ENCODE measurements around the gene GREB1L. TPM values are rescaled to one million over a fixed set of nuclear protein-coding genes. Genes with fewer than 3 reads are reported as not detected.

The GREB1L gene
- total RNA-seq, 1 experiment from 2014 or later, result 75.4 TPM

DNA sequence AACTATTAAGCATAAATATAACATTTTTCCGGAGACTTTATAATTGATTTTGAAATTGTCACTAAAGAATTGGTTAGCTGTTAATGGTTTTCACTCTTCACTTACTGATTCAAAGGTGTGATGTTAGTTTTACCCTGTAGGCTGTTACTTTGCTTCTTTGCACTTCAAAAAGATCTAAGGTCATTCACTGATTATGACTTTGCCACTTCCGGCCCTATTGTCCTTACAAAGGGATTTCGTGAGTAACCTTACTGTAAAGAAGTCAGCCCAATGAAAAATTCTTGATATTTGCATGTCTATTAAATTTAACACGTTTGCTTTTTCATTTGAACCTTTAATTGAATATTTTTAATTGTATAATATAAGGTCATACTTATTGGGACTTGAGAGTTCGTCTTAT, 61.4 kb downstream of the GREB1L start:
- intact Hi-C loops (cut with micrococcal nuclease; ENCODE audit: unreplicated experiment), result loop anchor here (5.0 kb wide), 2 partner anchors 46 to 61 kb away; partner anchors contain the start of gene GREB1L
- Histone ChIP-seq H3K4me3 (ENCODE audit: low read depth, low read length) (no peak overlapping the region), H3K36me3 (ENCODE audit: control insufficient read depth, insufficient read depth, low read length) (no peaks in the 10 kb centered on the region), H3K4me1 (peaks cover 90% of the 10 kb centered on the region), H3K27me3 (replicated peaks; ENCODE audit: control insufficient read depth, insufficient read depth, low read length) (no peaks in the 10 kb centered on the region), H3K9me3 (no peaks in the 10 kb centered on the region)
- no TSS peak for BruUV-seq (replicated peaks)
- Mint-ChIP-seq H3K4me1 (ENCODE audit: low read depth, unreplicated experiment) (peaks cover 54% of the 10 kb centered on the region), H3K9me3 (ENCODE audit: unreplicated experiment) (no peaks in the 10 kb centered on the region), H3K36me3 (ENCODE audit: insufficient read depth, unreplicated experiment) (peaks cover 7% of the 10 kb centered on the region), H3K27ac (ENCODE audit: unreplicated experiment) (peak overlapping the region; percentile 68), H3K27me3 (ENCODE audit: insufficient read depth, unreplicated experiment) (no peaks in the 10 kb centered on the region), H3K4me3 (ENCODE audit: unreplicated experiment) (no peak overlapping the region)
- CTCF ChIA-PET, result no interaction called here
- no peak for DNase-seq
- TF ChIP-seq, protein P1, sequence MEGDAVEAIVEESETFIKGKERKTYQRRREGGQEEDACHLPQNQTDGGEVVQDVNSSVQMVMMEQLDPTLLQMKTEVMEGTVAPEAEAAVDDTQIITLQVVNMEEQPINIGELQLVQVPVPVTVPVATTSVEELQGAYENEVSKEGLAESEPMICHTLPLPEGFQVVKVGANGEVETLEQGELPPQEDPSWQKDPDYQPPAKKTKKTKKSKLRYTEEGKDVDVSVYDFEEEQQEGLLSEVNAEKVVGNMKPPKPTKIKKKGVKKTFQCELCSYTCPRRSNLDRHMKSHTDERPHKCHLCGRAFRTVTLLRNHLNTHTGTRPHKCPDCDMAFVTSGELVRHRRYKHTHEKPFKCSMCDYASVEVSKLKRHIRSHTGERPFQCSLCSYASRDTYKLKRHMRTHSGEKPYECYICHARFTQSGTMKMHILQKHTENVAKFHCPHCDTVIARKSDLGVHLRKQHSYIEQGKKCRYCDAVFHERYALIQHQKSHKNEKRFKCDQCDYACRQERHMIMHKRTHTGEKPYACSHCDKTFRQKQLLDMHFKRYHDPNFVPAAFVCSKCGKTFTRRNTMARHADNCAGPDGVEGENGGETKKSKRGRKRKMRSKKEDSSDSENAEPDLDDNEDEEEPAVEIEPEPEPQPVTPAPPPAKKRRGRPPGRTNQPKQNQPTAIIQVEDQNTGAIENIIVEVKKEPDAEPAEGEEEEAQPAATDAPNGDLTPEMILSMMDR (IDR thresholded peaks at IDR 0.05; ENCODE audit: insufficient read depth in 1 of 2, low read depth in 1 of 2, low read length in 1 of 2, severe bottlenecking in 1 of 2, unreplicated experiment in 1 of 2), result no peak
- POLR2A ChIA-PET, result no interaction called here

DNA sequence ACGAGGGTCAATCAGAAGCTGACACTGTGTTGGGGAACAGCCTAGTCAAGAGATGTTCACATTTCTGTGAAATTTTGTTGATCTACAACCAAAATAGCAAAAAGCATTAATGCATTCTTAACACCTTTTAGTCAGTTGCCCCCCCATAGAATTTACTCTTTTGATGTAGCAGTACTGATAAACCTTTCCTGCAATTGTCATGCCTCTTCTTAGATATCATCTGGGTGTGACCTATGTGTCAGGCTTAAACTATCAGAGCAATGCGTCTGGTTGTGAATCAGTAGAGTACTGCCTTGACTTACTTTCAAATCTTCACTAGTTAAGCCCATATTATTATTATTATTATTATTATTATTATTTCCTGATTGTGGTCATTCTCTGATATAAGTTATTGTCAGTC, 61.9 kb downstream of the GREB1L start:
- Histone ChIP-seq H3K4me3 (ENCODE audit: low read depth, low read length) (no peak overlapping the region), H3K36me3 (ENCODE audit: control insufficient read depth, insufficient read depth, low read length) (no peaks in the 10 kb centered on the region), H3K4me1 (peaks cover 85% of the 10 kb centered on the region), H3K27me3 (replicated peaks; ENCODE audit: control insufficient read depth, insufficient read depth, low read length) (no peaks in the 10 kb centered on the region), H3K9me3 (no peaks in the 10 kb centered on the region)
- Mint-ChIP-seq H3K4me1 (ENCODE audit: low read depth, unreplicated experiment) (peaks cover 58% of the 10 kb centered on the region), H3K27me3 (ENCODE audit: insufficient read depth, unreplicated experiment) (no peaks in the 10 kb centered on the region), H3K4me3 (ENCODE audit: unreplicated experiment) (no peak overlapping the region), H3K36me3 (ENCODE audit: insufficient read depth, unreplicated experiment) (peaks cover 12% of the 10 kb centered on the region), H3K9me3 (ENCODE audit: unreplicated experiment) (no peaks in the 10 kb centered on the region), H3K27ac (ENCODE audit: unreplicated experiment) (peak overlapping the region; percentile 68)
- intact Hi-C loops (cut with micrococcal nuclease; ENCODE audit: unreplicated experiment), result loop anchor here (2.0 to 5.0 kb wide), 3 partner anchors 37 to 62 kb away; partner anchors contain the start of gene GREB1L
- TF ChIP-seq, protein P1 (IDR thresholded peaks at IDR 0.05; ENCODE audit: insufficient read depth in 1 of 2, low read depth in 1 of 2, low read length in 1 of 2, severe bottlenecking in 1 of 2, unreplicated experiment in 1 of 2), result no peak
- BruUV-seq (replicated peaks), result no TSS peak
- ChIA-PET CTCF (no interaction called here), POLR2A (no interaction called here)
- no peak for DNase-seq

DNA sequence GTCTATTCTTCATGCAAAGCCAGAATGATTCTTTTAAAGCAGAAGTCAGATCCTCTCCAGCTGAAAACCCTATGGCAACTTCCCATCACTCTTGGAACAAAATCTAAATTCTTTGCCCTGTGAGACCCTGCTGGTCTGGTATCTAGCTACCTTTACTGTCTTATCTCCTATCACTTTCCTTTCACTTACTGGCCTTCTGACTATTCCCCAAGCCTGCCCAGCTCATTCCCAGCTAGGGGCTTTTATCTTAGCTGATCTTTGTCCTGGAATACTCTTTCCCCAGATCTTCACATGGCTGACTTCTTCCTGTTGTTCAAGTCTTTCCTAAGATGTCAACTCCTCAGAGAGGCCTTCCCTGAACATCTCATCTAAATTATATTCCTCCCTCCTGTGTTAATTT, 63.6 kb downstream of the GREB1L start:
- BruUV-seq (replicated peaks), result no TSS peak
- Mint-ChIP-seq H3K9me3 (ENCODE audit: unreplicated experiment) (no peaks in the 10 kb centered on the region), H3K4me1 (ENCODE audit: low read depth, unreplicated experiment) (peaks cover 46% of the 10 kb centered on the region), H3K36me3 (ENCODE audit: insufficient read depth, unreplicated experiment) (peaks cover 7% of the 10 kb centered on the region), H3K27ac (ENCODE audit: unreplicated experiment) (peak overlapping the region; percentile 68), H3K4me3 (ENCODE audit: unreplicated experiment) (peak overlapping the region; percentile 1), H3K27me3 (ENCODE audit: insufficient read depth, unreplicated experiment) (no peaks in the 10 kb centered on the region)
- POLR2A ChIA-PET, result no interaction called here
- Histone ChIP-seq H3K4me3 (ENCODE audit: low read depth, low read length) (no peak overlapping the region), H3K4me1 (peaks cover 72% of the 10 kb centered on the region), H3K9me3 (no peaks in the 10 kb centered on the region), H3K36me3 (ENCODE audit: control insufficient read depth, insufficient read depth, low read length) (no peaks in the 10 kb centered on the region), H3K27me3 (replicated peaks; ENCODE audit: control insufficient read depth, insufficient read depth, low read length) (no peaks in the 10 kb centered on the region)
- no peak for DNase-seq
- intact Hi-C loops (cut with micrococcal nuclease; ENCODE audit: unreplicated experiment), result loop anchor here (2.0 kb wide), 1 partner anchor 39 kb away; no protein-coding TSS in a partner anchor
- TF ChIP-seq, protein P1 (IDR thresholded peaks at IDR 0.05; ENCODE audit: insufficient read depth in 1 of 2, low read depth in 1 of 2, low read length in 1 of 2, severe bottlenecking in 1 of 2, unreplicated experiment in 1 of 2), result no peak
- CTCF ChIA-PET, result interaction anchor here (1.7 kb wide), 1 partner anchor 10 kb away, joined by 5 read pairs; no protein-coding TSS in a partner anchor

Data from Caco-2 (cell line).